Measurements from ENCODE around the gene ADARB2.
A peak's percentile ranks its signal among the peaks of the same experiment; 100 is the strongest.

DNA sequence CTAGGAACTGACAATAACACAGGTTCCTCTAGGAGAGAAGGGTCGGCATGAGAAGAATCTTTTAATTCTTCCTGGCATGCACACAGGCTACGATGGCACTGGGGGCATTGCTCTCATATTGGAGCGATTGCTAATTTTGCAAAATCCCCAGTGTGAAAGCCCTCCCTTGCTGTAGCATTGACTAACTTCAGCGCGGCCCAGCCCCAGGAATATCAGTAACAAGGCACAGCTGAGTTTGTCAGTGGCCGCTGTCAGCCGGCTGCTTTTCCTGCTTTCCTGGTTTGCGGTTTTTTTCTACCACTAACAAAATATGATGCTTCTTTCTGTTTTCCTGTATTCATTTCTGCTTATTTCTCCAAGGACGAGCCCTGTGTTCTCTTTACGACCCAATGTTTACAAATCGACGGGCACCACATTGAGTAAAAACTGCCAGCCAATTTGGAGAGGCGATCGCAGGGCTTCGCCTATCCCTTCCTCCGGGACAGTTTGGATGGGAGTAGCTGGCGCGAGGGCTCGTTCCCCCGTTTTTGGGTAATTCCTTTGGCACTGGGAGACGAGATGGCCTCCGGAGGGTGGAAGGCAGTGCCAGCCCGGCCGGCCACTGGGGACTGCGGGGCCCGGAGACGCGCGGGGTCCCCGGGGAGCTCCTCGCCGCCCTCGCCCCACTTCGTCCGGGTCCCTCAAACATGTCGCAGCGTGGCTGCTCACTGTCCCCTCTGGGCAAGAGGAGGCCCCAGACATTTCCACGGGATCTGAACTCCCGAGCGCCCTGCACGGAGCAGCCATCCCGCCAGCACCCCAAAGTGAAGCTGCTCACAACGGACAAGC is 967 bp downstream of the ADARB2 start:
- TF ChIP-seq, protein P1, sequence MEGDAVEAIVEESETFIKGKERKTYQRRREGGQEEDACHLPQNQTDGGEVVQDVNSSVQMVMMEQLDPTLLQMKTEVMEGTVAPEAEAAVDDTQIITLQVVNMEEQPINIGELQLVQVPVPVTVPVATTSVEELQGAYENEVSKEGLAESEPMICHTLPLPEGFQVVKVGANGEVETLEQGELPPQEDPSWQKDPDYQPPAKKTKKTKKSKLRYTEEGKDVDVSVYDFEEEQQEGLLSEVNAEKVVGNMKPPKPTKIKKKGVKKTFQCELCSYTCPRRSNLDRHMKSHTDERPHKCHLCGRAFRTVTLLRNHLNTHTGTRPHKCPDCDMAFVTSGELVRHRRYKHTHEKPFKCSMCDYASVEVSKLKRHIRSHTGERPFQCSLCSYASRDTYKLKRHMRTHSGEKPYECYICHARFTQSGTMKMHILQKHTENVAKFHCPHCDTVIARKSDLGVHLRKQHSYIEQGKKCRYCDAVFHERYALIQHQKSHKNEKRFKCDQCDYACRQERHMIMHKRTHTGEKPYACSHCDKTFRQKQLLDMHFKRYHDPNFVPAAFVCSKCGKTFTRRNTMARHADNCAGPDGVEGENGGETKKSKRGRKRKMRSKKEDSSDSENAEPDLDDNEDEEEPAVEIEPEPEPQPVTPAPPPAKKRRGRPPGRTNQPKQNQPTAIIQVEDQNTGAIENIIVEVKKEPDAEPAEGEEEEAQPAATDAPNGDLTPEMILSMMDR (IDR thresholded peaks at IDR 0.05; ENCODE audit: poor library complexity) = no peak
- TF ChIP-seq EZH2 (IDR thresholded peaks at IDR 0.05; ENCODE audit: borderline replicate concordance) (peak; percentile 34), EZH2phosphoT487 (IDR thresholded peaks at IDR 0.05; ENCODE audit: low read depth, severe bottlenecking, unreplicated experiment) (no peak)

All from hepatocyte (in vitro differentiated cells).